Body of pancreas (tissue), 4 donors: ENCODE data around the gene ZSCAN5B.

Experiments
- POLR2A ChIP-seq, 3 donors: fragments of 450-650 bp; IDR thresholded peaks; one replicate each; pipeline ENCODE4 v1.6.1; 2016; ENCODE audit warnings: antibody characterized with exemption in 3 of 3, mild to moderate bottlenecking in 2 of 3
- TF ChIP-seq, protein P1 (sequence below), 7 experiments: fragments of 450-650 bp in 4 of 7; fragments of 200-600 bp in 3 of 7; sonication (generic) in 3 of 7; IDR thresholded peaks; one replicate each; pipeline ENCODE4 v1.5.1; 2016 to 2019; ENCODE audit warnings: antibody characterized with exemption in 7 of 7

DNA sequence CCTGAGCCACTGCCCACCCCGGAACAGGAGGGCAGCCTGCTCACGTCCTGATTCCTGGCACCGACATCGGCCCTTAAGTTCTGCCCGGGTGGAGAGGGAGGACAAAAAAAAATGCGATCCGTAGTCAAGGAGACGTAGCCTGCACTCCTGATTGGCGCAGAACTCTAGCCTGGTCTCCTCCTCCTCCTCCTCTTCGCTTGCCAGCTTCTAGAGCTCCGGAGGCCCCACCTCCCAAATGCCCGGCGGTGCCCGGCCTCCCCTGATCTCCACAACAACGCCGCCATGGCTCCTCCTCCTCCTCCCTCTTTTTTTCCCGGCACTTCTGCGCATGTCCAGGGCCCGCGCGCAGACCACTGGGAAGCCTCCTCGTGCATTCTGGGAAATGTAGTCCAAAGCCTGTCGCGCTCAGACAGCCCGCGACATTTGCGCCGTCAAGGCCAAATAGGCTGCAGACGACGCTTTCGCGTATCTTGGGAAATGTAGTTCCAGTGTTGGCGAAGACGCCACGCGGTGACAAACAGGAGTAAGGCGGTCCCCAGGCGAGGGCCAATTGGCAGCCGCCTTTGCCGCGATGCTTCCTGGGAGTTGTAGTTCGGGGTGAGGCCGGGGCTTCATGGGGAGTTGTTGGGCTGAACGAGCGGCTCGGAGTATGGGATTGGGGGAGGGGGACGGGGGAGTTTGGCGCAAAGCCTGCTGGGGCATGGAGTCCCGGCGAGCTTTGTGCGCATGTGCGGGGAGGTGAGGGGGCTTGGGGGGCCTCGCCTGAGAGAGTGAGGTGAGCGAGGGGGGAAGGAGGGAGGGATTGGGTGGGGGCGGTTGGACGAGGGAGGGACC is 56.8 kb downstream of the ZSCAN5B start, which contains the start of gene ZNF444:
- TF ChIP-seq, protein P1, sequence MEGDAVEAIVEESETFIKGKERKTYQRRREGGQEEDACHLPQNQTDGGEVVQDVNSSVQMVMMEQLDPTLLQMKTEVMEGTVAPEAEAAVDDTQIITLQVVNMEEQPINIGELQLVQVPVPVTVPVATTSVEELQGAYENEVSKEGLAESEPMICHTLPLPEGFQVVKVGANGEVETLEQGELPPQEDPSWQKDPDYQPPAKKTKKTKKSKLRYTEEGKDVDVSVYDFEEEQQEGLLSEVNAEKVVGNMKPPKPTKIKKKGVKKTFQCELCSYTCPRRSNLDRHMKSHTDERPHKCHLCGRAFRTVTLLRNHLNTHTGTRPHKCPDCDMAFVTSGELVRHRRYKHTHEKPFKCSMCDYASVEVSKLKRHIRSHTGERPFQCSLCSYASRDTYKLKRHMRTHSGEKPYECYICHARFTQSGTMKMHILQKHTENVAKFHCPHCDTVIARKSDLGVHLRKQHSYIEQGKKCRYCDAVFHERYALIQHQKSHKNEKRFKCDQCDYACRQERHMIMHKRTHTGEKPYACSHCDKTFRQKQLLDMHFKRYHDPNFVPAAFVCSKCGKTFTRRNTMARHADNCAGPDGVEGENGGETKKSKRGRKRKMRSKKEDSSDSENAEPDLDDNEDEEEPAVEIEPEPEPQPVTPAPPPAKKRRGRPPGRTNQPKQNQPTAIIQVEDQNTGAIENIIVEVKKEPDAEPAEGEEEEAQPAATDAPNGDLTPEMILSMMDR (IDR thresholded peaks at IDR 0.05): no peak
- peak in 2 of 3 donors; percentile 80 to 81 for TF ChIP-seq POLR2A (IDR thresholded peaks at IDR 0.05)
